Upper lobe of right lung (tissue), 1 donor: ENCODE data around the gene DPYD. TPM values are rescaled to one million over a fixed set of nuclear protein-coding genes. Genes with fewer than 3 reads are reported as not detected.

Experiments
- ATAC-seq: fragments of 200-7000 bp; cut with Tn5 transposase; one replicate; pipeline ENCODE4 v1.9.1; 2020; ENCODE audit warnings: mild to moderate bottlenecking, moderate library complexity
- DNase-seq: peaks from one replicate; pipeline ENCODE4 v3.0.0-alpha.2; 2020
- H3K27ac ChIP-seq: fragments of 200-600 bp; one replicate; pipeline ENCODE4 v1.8.0; 2022
- H3K27me3 ChIP-seq: fragments of 200-600 bp; one replicate; pipeline ENCODE4 v1.8.0; 2022; ENCODE audit warnings: mild to moderate bottlenecking
- H3K36me3 ChIP-seq: fragments of 200-600 bp; one replicate; pipeline ENCODE4 v1.8.0; 2022
- H3K4me1 ChIP-seq: fragments of 200-600 bp; one replicate; pipeline ENCODE4 v1.8.0; 2022
- H3K4me3 ChIP-seq: fragments of 200-600 bp; one replicate; pipeline ENCODE4 v1.8.0; 2022; ENCODE audit warnings: mild to moderate bottlenecking
- H3K9me3 ChIP-seq: fragments of 200-600 bp; one replicate; pipeline ENCODE4 v1.8.0; 2022
- intact Hi-C: fragments of 100-400 bp; cut with DNase I; formaldehyde crosslinking; loops from one replicate; pipeline ENCODE4 v1.11.0; 2022
- total RNA-seq: library from RNA; stranded (reverse); fragmentation: NEBNext Ultra II Directional; extraction: Animal tissue kit (Norgen Biotek cat#: 25700); gene quantifications from one replicate; pipeline ENCODE4 v1.2.1, GENCODE V29; 2021
- TF ChIP-seq, protein P1 (sequence below): fragments of 200-600 bp; IDR thresholded peaks from one replicate; pipeline ENCODE4 v1.8.0; 2022; ENCODE audit warnings: antibody characterized with exemption
- donor health status: DM: no; HTN: yes; CAD: no; lungs with severe emphysema.

Gene DPYD
- total RNA-seq, 1 donor from 2014 or later = 82.7 TPM

DNA sequence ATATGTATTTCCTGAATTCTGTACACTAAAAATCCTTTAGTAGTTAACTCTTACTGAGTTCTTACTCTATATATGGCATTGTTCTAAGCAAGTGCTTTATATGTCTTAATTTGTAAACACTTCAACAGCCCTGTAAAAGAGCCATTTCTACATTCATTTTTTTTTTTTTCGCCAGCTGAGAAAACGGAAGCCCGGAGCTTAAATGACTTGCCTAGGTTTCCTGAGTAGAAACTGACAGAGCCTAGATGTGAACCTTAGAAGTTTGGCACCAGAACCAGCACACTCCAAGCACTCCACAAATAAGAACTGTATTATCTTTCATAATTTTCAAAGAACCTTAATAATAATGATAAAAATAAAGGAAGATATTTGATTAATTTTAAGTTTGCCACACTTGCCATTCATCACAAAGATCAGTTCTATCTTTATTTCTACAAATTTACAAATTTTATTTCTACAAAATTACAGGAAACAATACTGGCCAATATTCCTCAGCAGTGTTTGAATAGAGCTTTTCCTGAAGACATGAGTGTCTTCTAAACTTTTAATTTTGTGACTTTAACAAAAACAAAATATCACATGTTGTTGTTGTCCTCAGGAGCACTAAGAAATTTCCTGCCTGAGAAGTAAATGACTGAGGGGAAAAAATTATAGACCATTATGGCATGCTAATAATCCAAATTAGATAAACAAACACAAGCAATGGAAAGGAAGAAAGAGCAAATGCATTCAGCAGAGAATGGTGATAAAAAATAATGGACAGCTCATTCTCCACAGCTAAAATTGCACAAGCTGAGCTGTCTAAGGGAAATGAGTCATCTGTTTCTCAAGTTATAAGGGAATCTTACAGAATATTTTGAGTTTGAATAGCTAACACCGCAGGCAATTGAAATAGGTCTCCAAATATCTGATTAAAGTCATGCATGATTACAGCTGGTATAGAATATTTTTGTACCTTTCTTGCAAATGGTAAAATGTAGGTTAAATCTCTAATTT lies 71.2 kb downstream of the DPYD start:
- peak; percentile 71 for ATAC-seq
- Histone ChIP-seq H3K27ac (peak overlapping the region; percentile 9), H3K9me3 (no peaks in the 10 kb centered on the region), H3K4me3 (no peak overlapping the region), H3K36me3 (no peaks in the 10 kb centered on the region), H3K4me1 (peaks cover 8% of the 10 kb centered on the region), H3K27me3 (no peaks in the 10 kb centered on the region)
- intact Hi-C loops = no loop called here
- TF ChIP-seq, protein P1, sequence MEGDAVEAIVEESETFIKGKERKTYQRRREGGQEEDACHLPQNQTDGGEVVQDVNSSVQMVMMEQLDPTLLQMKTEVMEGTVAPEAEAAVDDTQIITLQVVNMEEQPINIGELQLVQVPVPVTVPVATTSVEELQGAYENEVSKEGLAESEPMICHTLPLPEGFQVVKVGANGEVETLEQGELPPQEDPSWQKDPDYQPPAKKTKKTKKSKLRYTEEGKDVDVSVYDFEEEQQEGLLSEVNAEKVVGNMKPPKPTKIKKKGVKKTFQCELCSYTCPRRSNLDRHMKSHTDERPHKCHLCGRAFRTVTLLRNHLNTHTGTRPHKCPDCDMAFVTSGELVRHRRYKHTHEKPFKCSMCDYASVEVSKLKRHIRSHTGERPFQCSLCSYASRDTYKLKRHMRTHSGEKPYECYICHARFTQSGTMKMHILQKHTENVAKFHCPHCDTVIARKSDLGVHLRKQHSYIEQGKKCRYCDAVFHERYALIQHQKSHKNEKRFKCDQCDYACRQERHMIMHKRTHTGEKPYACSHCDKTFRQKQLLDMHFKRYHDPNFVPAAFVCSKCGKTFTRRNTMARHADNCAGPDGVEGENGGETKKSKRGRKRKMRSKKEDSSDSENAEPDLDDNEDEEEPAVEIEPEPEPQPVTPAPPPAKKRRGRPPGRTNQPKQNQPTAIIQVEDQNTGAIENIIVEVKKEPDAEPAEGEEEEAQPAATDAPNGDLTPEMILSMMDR = no peak
- DNase-seq = no peak

DNA sequence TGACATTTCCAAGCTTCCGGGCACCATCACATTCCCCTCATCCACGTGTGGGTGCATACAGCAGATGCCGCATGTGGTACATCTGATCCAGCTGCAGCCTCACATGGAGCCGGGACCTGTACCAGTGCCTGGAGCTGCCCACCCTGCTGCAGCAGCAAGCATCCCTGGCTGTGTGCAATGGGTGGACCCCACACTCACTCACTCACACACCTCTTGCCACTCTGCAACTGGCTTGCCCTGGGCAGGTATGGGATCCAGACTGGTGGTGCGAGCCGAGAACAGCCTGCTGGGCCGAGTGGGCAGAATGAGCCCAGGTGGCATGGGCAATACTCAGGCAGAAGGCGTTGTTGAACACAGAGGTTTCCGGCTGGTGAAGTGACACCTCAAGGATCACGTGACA lies 75.0 kb downstream of the DPYD start:
- TF ChIP-seq, protein P1 = no peak
- no peak overlapping the region for H3K4me3 ChIP-seq
- no peaks in the 10 kb centered on the region for H3K36me3 ChIP-seq
- peaks cover 8% of the 10 kb centered on the region for H3K4me1 ChIP-seq
- DNase-seq = no peak
- intact Hi-C loops = no loop called here
- H3K9me3 ChIP-seq = no peaks in the 10 kb centered on the region
- no peak for ATAC-seq
- H3K27ac ChIP-seq = no peak overlapping the region
- no peaks in the 10 kb centered on the region for H3K27me3 ChIP-seq

DNA sequence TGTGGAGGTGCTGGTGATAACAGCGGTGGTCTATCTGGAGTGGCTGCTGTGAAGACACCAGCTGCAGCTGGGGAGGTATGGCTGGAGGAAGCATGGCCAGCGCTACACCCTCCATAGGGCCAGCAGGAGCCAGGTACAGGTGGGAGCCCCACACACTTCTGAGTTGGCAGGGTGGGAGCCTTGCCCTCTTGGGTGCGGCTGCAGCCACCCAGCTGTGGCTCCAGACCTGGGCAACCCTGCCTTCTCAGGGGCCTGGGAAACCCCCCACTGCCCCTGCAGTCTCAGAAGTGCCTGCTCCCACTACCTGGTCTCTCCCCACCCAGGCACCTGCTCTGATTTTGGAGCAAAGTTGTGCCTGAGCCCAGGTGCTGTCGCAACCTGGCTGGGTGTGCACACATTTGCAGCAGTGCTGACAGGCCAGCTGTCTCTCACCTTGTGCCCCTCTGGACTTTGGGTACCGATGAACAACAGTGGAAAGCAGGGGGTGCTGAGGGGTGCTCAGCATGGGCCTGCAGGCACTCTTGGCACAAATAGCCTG lies 76.2 kb downstream of the DPYD start:
- Histone ChIP-seq H3K27ac (no peak overlapping the region), H3K4me1 (peaks cover 4% of the 10 kb centered on the region), H3K36me3 (no peaks in the 10 kb centered on the region), H3K4me3 (no peak overlapping the region), H3K27me3 (no peaks in the 10 kb centered on the region), H3K9me3 (no peaks in the 10 kb centered on the region)
- no peak for DNase-seq
- peak; percentile 35 for ATAC-seq
- TF ChIP-seq, protein P1 = no peak
- intact Hi-C loops = no loop called here

DNA sequence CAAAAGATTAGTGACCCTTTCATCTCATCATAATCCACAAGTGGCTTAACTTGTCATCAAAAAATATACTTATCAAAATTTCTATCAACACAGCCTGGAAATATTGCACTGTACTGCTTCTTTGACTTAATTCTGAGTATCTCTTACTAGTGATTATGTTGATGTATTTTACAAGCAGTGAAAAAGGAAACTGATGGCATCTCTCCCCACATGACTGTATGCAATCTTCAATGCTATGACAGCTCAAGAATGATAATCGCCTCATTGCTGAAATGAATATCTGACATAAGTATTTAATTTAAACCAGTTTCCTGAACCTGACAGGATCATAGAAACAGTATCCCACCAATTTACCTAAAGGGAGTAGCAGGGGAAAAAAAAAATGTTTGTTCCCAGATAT lies 79.5 kb downstream of the DPYD start:
- intact Hi-C loops = no loop called here
- ATAC-seq = no peak

DNA sequence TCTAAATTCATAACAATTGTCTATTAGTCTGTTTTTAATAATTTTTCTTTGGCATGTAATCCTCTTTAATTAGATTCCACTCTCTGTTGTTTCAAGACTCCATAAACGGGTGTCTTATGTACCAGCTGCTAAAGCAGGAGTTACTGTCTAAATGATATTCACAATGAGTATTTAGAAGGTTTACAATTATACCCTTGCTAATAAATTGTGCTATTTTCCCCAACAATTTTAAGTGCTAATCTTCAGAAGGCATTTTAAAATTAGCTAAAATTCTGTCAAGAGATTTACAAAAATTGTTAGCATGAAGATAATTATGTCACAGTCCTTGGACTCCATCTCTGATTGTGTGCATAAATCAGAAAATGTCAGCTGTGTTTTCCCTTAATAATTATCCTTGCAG lies 83.7 kb downstream of the DPYD start:
- no peak for DNase-seq
- Histone ChIP-seq H3K36me3 (no peaks in the 10 kb centered on the region), H3K4me3 (no peak overlapping the region), H3K4me1 (no peaks in the 10 kb centered on the region), H3K27me3 (no peaks in the 10 kb centered on the region), H3K9me3 (no peaks in the 10 kb centered on the region), H3K27ac (no peak overlapping the region)
- intact Hi-C loops = no loop called here
- no peak for ATAC-seq
- TF ChIP-seq, protein P1 = no peak

More for the DNA sequence above, 79.5 kb downstream of the DPYD start:
- no peaks in the 10 kb centered on the region for H3K36me3 ChIP-seq
- H3K27me3 ChIP-seq = no peaks in the 10 kb centered on the region
- DNase-seq = no peak
- no peak overlapping the region for H3K27ac ChIP-seq
- TF ChIP-seq, protein P1 = no peak
- no peaks in the 10 kb centered on the region for H3K9me3 ChIP-seq
- no peaks in the 10 kb centered on the region for H3K4me1 ChIP-seq
- no peak overlapping the region for H3K4me3 ChIP-seq
